ENCODE measurements around the gene PRR19. TPM values are rescaled to one million over a fixed set of nuclear protein-coding genes. Genes with fewer than 3 reads are reported as not detected.

Gene PRR19
- total RNA-seq, 1 experiment from 2014 or later, result 0.93 TPM

GRCh38 chr19:42275103-42275502 is 26.8 kb upstream of the PRR19 start:
- intact Hi-C loops (cut with micrococcal nuclease), result no loop called here
- DNase-seq (ENCODE audit: low read depth, low spot score), result no peak
- ChIA-PET CTCF (no interaction called here), RAD21 (ENCODE audit: low non-redundant PET in 1 of 2, low total read pairs in 2 of 2, uncharacterized antibody in 2 of 2, unreplicated experiment in 2 of 2) (no interaction called here), POLR2A (interaction anchor here (1.1 kb wide), 1 partner anchor 16 kb away, joined by 3 read pairs; no protein-coding TSS in a partner anchor)
- BruUV-seq (replicated peaks), result no TSS peak
- no peak overlapping the region for H3K27ac ChIP-seq (ENCODE audit: low read depth, low read length)
- ATAC-seq, result no peak
- H2AFZ ChIP-seq (ENCODE audit: low read depth, low read length, poor library complexity, severe bottlenecking), result no peak overlapping the region
- H3K79me2 ChIP-seq (ENCODE audit: insufficient read depth, low read length), result peaks cover 9% of the 10 kb centered on the region
- H3K4me3 ChIP-seq (replicated peaks in 1 of 2; ENCODE audit: low read depth in 1 of 2, low read length in 2 of 2), result no peak overlapping the region
- H3K9me2 ChIP-seq (ENCODE audit: insufficient read depth), result no peaks in the 10 kb centered on the region
- H4K20me1 ChIP-seq (ENCODE audit: insufficient read depth), result no peaks in the 10 kb centered on the region
- TF ChIP-seq EZH2 (IDR thresholded peaks at IDR 0.05) (no peak), CEBPB (IDR thresholded peaks at IDR 0.05; ENCODE audit: low read depth) (no peak), ZBTB33 (IDR thresholded peaks at IDR 0.05; ENCODE audit: extremely low read depth, insufficient replicate concordance, low read length) (no peak), JUND (IDR thresholded peaks at IDR 0.05) (no peak), FOSL1 (IDR thresholded peaks at IDR 0.05; ENCODE audit: low read depth) (no peak)
- TF ChIP-seq, protein P1, sequence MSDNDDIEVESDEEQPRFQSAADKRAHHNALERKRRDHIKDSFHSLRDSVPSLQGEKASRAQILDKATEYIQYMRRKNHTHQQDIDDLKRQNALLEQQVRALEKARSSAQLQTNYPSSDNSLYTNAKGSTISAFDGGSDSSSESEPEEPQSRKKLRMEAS (IDR thresholded peaks at IDR 0.05), result no peak
- H3K36me3 ChIP-seq (ENCODE audit: control insufficient read depth in 1 of 2, insufficient read depth in 2 of 2, low read length in 2 of 2), result peaks cover 3 to 5% of the 10 kb centered on the region in 2 experiments; a peak in 2 of 4 replicates
- H3K4me1 ChIP-seq (ENCODE audit: control insufficient read depth in 1 of 2, insufficient read depth in 2 of 2, low read length in 2 of 2), result peaks cover 32 to 39% of the 10 kb centered on the region in 2 experiments
- no peak overlapping the region for H3K9ac ChIP-seq (ENCODE audit: low read length)
- H3K27me3 ChIP-seq (ENCODE audit: insufficient read depth, low read length), result no peaks in the 10 kb centered on the region
- no peak overlapping the region for H3K4me2 ChIP-seq (ENCODE audit: low read length)
- H3K9me3 ChIP-seq (ENCODE audit: control insufficient read depth in 1 of 2, insufficient read depth in 1 of 2, low read depth in 1 of 2, low read length in 2 of 2), result no peaks in the 10 kb centered on the region

- Histone ChIP-seq H3K79me2 (ENCODE audit: insufficient read depth, low read length) (peaks cover 6% of the 10 kb centered on the region), H3K27me3 (ENCODE audit: insufficient read depth, low read length) (no peaks in the 10 kb centered on the region), H4K20me1 (ENCODE audit: insufficient read depth) (no peaks in the 10 kb centered on the region), H3K27ac (ENCODE audit: low read depth, low read length) (no peak overlapping the region), H3K9me2 (ENCODE audit: insufficient read depth) (no peaks in the 10 kb centered on the region), H3K9ac (ENCODE audit: low read length) (no peak overlapping the region), H3K9me3 (ENCODE audit: control insufficient read depth in 1 of 2, insufficient read depth in 1 of 2, low read depth in 1 of 2, low read length in 2 of 2) (no peaks in the 10 kb centered on the region), H3K4me3 (replicated peaks in 1 of 2; ENCODE audit: low read depth in 1 of 2, low read length in 2 of 2) (no peak overlapping the region), H3K4me1 (ENCODE audit: control insufficient read depth in 1 of 2, insufficient read depth in 2 of 2, low read length in 2 of 2) (peaks cover 28 to 38% of the 10 kb centered on the region in 2 experiments), H3K4me2 (ENCODE audit: low read length) (no peak overlapping the region), H2AFZ (ENCODE audit: low read depth, low read length, poor library complexity, severe bottlenecking) (no peak overlapping the region), H3K36me3 (ENCODE audit: control insufficient read depth in 1 of 2, insufficient read depth in 2 of 2, low read length in 2 of 2) (peaks cover 3 to 5% of the 10 kb centered on the region in 2 experiments; a peak in 2 of 4 replicates)
- ChIA-PET CTCF (no interaction called here), RAD21 (ENCODE audit: low non-redundant PET in 1 of 2, low total read pairs in 2 of 2, uncharacterized antibody in 2 of 2, unreplicated experiment in 2 of 2) (no interaction called here), POLR2A (interaction anchor here (1.1 kb wide), 1 partner anchor 17 kb away, joined by 3 read pairs; no protein-coding TSS in a partner anchor)
- ATAC-seq (no peak), DNase-seq (ENCODE audit: low read depth, low spot score) (no peak)
- no TSS peak for BruUV-seq (replicated peaks)
- intact Hi-C loops (cut with micrococcal nuclease), result no loop called here
- TF ChIP-seq EGR1 (IDR thresholded peaks at IDR 0.05; ENCODE audit: low read depth), result no peak
- no peak for TF ChIP-seq SRF (IDR thresholded peaks at IDR 0.05; ENCODE audit: low read depth)
- TF ChIP-seq ATF3 (IDR thresholded peaks at IDR 0.05), result no peak
- TF ChIP-seq ZBTB33 (IDR thresholded peaks at IDR 0.05; ENCODE audit: extremely low read depth, insufficient replicate concordance, low read length), result no peak
- no peak for TF ChIP-seq SIN3A (IDR thresholded peaks at IDR 0.05; ENCODE audit: low read depth)
- TF ChIP-seq RAD21 (IDR thresholded peaks at IDR 0.05; ENCODE audit: low read depth), result no peak
- TF ChIP-seq CEBPB (IDR thresholded peaks at IDR 0.05; ENCODE audit: low read depth), result no peak
- TF ChIP-seq, protein P2, sequence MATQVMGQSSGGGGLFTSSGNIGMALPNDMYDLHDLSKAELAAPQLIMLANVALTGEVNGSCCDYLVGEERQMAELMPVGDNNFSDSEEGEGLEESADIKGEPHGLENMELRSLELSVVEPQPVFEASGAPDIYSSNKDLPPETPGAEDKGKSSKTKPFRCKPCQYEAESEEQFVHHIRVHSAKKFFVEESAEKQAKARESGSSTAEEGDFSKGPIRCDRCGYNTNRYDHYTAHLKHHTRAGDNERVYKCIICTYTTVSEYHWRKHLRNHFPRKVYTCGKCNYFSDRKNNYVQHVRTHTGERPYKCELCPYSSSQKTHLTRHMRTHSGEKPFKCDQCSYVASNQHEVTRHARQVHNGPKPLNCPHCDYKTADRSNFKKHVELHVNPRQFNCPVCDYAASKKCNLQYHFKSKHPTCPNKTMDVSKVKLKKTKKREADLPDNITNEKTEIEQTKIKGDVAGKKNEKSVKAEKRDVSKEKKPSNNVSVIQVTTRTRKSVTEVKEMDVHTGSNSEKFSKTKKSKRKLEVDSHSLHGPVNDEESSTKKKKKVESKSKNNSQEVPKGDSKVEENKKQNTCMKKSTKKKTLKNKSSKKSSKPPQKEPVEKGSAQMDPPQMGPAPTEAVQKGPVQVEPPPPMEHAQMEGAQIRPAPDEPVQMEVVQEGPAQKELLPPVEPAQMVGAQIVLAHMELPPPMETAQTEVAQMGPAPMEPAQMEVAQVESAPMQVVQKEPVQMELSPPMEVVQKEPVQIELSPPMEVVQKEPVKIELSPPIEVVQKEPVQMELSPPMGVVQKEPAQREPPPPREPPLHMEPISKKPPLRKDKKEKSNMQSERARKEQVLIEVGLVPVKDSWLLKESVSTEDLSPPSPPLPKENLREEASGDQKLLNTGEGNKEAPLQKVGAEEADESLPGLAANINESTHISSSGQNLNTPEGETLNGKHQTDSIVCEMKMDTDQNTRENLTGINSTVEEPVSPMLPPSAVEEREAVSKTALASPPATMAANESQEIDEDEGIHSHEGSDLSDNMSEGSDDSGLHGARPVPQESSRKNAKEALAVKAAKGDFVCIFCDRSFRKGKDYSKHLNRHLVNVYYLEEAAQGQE (IDR thresholded peaks at IDR 0.05; ENCODE audit: low read depth), result no peak
- TF ChIP-seq ZFX (IDR thresholded peaks at IDR 0.05), result no peak
These were observed 26.4 kb upstream of the PRR19 start for GRCh38 chr19:42275517-42275916.

All from HCT116 (cell line).